IPS DF 4.7 (cell line): ENCODE measurements around the gene TMEM131L.

Experiments
- DNase-seq: peaks from one replicate; pipeline ENCODE4 v3.0.0-alpha.2; 2013; ENCODE audit warnings: low spot score; ENCODE audit errors: extremely low read depth

TMEM131L gene

GRCh38 chr4:153474251-153474650 is 8.1 kb downstream of the TMEM131L start:
- DNase-seq: no peak

- no peak for DNase-seq
Observed at GRCh38 chr4:153476829-153477574, 10.8 kb downstream of the TMEM131L start.

GRCh38 chr4:153479101-153479500 is 12.9 kb downstream of the TMEM131L start:
- no peak for DNase-seq

GRCh38 chr4:153480704-153481103 is 14.5 kb downstream of the TMEM131L start:
- DNase-seq: no peak

GRCh38 chr4:153481478-153481877 is 15.3 kb downstream of the TMEM131L start:
- DNase-seq: no peak

GRCh38 chr4:153483432-153484418 is 17.6 kb downstream of the TMEM131L start:
- DNase-seq: no peak

- no peak for DNase-seq
Observed at GRCh38 chr4:153485359-153485758, 19.2 kb downstream of the TMEM131L start.

- no peak for DNase-seq
Observed at GRCh38 chr4:153485860-153486259, 19.7 kb downstream of the TMEM131L start.

GRCh38 chr4:153486281-153487151 is 20.4 kb downstream of the TMEM131L start:
- no peak for DNase-seq

- DNase-seq: no peak
Observed at GRCh38 chr4:153488006-153488891, 22.1 kb downstream of the TMEM131L start.

GRCh38 chr4:153489856-153490558 is 23.8 kb downstream of the TMEM131L start:
- no peak for DNase-seq

GRCh38 chr4:153490985-153491483 is 24.9 kb downstream of the TMEM131L start:
- DNase-seq: no peak

GRCh38 chr4:153494562-153494961 is 28.4 kb downstream of the TMEM131L start:
- DNase-seq: no peak

GRCh38 chr4:153495480-153496193 is 29.5 kb downstream of the TMEM131L start:
- DNase-seq: no peak

- no peak for DNase-seq
Observed at GRCh38 chr4:153497091-153497531, 31.0 kb downstream of the TMEM131L start.

GRCh38 chr4:153497988-153498967 is 32.1 kb downstream of the TMEM131L start:
- no peak for DNase-seq

- DNase-seq: no peak
Observed at GRCh38 chr4:153499005-153499404, 32.8 kb downstream of the TMEM131L start.

- no peak for DNase-seq
Observed at GRCh38 chr4:153501578-153501977, 35.4 kb downstream of the TMEM131L start.
